GM21367 (cell line): ENCODE data around the gene LINGO1.

Experiments
- ATAC-seq: cut with Tn5 transposase; IDR thresholded peaks from one replicate; pipeline ENCODE4 v1.9.1; 2021; ENCODE audit not compliant: unreplicated experiment

Gene LINGO1

GRCh38 chr15:77597804-77598453 is 34.8 kb downstream of the LINGO1 start:
- no peak for ATAC-seq

DNA sequence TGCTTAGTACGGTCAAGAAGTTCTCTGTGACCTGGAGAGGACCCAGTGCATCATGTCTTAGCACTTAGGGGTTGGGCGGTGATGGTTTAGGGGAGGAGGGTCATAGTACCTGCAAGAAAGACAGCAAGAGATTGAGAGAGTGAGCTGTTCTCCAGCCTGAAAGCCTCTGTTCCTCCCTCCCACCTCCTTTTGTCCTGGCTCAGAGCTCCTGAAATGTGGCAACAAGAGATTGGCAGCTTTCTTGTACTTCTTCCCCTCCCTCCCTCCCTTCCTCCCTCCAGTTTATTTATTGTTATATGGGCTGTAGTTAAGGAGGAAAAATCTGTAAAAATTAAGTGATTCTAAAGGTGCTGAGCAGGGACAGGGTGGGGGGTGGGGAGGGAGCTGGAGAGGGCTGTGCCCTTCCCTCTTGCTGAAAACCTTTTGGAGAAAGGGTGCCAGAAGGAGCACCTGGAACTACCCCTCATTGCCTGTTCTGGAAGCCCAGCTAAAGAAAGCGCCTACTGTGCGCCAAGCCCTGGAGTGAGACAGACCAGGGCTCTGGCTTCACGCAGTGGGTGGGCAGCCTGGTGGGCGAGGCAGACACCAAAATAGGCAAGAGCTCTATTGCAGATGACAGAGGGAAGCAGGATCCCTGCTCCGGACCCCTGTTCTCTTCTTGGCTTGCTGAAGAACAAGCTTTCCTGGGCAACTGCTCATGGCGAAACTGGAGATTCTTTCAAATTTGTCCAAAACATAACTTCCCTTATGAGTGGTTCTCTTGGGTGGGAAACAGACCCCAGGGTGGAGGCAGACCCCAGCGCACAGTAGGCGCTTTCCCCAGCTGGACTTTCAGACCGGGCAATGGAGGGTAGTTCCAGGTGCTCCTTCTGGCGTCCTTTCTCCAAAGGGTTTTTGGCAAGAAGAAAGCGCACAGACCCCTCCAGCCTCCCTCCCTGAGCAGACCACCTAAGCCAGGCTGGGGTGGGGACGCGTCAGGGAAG is 35.6 kb downstream of the LINGO1 start:
- no peak for ATAC-seq

- ATAC-seq, result no peak
These were observed 37.5 kb downstream of the LINGO1 start for GRCh38 chr15:77595231-77595630.

DNA sequence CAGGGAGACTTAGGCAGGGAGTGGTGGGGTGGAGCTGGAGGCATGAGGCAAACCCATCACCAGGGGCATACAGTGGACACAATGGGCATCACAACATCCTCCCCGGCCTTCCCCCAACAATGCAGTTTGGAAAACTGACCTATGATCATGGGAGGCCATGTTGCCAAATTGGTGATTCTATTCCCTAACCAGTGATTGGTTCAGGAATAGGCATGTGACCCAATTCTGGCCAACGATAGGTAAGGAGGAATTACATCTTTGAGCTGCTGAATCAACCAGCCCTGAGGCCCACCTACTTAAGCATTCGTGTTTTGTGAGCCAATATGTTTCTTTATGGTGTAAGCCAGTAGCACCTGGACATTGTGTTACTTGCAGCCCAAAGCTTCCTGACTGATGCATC is 40.0 kb downstream of the LINGO1 start:
- ATAC-seq, result no peak

DNA sequence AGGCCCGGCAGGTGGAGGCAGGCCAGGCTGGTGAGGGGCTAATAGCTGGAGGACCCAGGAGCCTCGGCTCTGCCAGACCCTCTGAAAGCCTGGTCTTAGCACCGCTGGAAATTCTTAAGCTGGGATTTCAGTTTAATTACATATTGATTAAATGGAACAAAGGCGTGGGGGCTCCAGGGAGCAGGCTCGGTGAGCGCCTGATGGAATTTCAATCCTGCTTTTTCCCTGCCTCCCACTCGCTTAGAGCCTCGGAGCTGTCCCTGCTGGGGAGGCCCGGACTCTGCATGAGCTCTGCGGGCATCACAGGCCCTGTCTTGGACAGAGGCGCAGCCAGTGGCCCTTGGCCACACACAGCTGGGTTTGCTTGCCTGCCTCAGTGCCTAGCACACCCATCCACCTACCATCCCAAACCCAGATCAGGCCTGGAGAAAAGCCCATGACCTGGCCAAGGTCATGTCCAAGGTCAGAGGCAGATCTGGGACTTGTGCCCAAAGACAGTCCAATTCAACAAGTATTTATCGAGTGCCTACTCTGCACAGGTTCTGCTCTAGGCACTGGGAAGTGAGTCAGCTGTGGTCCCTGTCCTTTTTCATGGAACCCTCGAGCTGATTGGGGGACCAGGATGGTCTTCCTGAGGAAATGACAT is 40.6 kb downstream of the LINGO1 start:
- ATAC-seq, result no peak

- ATAC-seq, result no peak
These were observed 42.9 kb downstream of the LINGO1 start for GRCh38 chr15:77589839-77590238.

GRCh38 chr15:77588126-77588525 is 44.6 kb downstream of the LINGO1 start:
- ATAC-seq, result no peak

- no peak for ATAC-seq
These were observed 48.0 kb downstream of the LINGO1 start for GRCh38 chr15:77584691-77585090.

DNA sequence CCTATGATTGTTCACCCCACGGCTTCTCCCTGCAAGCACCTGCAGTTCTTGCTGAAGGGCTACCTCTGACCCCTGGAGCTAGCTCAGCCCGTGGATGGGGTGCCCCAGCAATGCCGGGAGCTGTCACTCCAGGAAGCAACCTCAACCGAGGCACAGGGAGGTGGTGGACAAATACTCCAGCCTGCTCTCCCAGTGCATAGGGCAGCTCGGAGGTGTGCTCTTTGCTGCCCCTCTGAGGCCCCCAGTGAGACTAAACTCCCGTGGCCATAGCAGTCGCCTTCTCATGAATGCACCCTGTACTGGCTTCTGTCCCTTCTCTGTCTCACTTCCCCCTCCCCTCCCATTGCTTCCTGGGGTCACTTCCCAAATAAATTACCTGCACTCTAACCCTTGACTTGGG is 48.5 kb downstream of the LINGO1 start:
- ATAC-seq, result no peak

DNA sequence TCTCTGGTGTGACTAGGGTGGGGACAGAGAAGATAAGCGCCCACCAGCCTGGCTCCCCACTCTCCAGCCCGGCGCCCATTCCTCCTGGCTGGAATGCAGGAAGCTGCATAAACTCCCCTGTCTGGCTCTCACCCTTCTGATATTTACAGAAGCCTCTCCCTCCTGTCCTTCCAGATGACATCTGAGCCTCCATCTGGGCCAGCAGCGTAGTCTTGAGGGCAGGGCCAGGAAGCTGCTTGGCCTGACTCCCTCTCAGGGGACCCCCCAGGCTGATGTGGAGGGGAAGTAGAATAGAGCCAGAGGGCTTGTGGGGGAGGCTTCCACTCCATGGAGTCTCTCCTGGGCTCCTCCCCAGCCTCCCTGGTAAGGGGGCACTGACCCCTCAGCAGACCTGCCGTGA is 49.9 kb downstream of the LINGO1 start:
- ATAC-seq, result no peak

DNA sequence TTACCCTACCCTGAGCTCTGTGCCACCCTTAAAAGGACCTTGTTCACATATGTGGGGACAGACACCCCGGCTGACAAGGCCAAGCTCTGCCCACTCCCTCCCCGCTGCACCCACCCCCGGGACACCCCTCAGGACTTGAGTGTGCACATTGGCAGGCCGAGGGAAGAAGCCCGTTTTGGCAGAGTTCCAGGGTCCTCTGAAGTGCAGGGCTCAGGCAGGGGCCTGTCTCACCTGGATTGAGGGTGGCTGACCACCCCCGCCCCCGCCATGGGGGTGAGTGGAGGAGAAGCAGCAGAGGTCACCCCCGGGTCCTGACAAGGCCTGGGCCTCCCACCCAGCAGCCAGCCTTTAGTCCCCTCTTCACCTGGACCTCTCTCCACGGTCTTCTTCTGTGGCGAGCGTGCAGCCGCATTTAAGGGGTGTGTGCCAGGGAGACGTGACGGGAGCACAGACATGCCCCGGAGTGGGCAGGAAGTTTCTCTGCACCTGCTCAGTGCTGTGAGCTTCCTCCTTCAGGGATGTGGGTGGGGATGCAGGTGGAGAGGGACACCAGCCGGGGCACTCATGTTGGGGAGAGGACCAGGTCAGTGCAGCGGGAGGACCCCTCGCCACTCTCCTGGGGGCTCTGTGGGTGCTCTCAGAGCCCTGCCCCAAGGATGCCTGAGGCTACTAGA is 50.7 kb downstream of the LINGO1 start:
- ATAC-seq, result no peak

GRCh38 chr15:77580996-77581682 is 51.6 kb downstream of the LINGO1 start:
- ATAC-seq, result no peak

GRCh38 chr15:77579498-77580188 is 53.1 kb downstream of the LINGO1 start:
- no peak for ATAC-seq

GRCh38 chr15:77578641-77579372 is 53.9 kb downstream of the LINGO1 start:
- no peak for ATAC-seq

DNA sequence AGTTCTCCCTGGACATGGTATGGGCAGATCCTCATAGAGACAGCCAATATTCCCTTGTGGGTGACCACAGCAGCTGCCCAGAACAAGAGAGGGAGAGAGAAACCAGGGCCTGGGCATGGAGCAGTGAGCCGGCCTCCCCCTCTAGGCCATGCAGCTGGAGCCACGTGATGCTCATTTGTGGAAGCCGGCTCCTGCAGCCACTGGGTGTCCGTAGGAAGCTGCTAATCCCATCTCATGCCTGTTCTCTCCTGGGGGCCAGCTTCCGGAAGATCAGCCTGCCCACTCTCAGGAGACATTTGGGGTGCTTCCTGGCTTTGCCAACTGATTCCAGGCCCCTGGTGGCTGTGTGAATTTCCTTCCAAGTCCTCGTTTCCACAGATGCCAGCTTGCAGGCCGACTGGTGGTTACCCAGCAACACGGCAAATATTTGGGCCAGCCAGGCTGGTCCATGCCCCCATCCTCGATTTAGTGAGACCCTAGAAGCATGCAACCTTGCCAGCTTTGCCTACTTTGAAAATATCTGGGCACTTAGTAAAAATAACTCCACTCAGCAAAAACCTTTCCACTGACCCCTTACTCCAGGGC is 55.3 kb downstream of the LINGO1 start:
- ATAC-seq, result no peak

- no peak for ATAC-seq
These were observed 56.2 kb downstream of the LINGO1 start for GRCh38 chr15:77576538-77576937.

DNA sequence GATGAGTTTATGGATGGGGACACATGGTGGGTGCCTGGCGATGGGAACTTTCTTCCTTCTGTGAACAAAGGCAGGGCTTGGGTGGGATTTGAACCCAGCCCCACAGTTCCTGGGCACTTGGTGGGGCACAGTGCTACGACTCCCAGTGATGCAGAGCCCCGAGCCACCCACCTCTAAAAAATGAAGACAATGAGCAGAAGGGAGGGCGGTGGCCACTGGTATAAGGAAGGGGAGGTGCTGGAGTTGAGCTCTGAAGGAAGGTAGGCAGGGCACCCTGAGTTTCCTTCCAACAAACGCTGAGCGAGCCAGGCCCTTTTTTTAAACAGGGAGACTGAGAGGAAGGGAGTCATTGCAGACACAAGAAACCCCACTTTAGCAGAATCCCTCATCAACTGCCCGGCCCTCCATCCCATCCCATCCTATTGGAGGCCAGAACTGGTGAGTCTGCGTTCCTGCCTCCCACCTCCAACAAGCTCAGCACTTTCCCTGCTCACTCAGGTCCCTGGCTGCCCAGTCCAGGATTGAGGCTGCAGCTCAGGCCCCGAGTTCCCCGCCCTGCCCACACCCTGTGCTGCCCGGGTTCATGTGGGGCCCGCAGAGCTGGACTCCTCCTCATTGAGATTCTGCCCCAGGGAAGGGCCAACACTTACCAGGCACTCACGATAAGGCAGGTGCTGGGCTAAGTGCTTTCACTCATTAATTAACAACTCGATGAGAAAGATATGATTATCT is 57.3 kb downstream of the LINGO1 start:
- ATAC-seq, result no peak

GRCh38 chr15:77574521-77575202 is 58.0 kb downstream of the LINGO1 start:
- no peak for ATAC-seq
